Nephron (organoid): ENCODE measurements around the gene HOMER2.

Source experiments
- H3K27ac Mint-ChIP-seq, 3 experiments: 2 replicates each; pipeline ENCODE4 v1.8.0; 2020; ENCODE audit warnings: mixed read lengths in 3 of 3, mild to moderate bottlenecking in 2 of 3, moderate library complexity in 1 of 3
- H3K27me3 Mint-ChIP-seq: 2 replicates; pipeline ENCODE4 v1.8.0; 2021; ENCODE audit warnings: low read depth, mild to moderate bottlenecking, moderate library complexity, mixed read lengths
- H3K36me3 Mint-ChIP-seq: 2 replicates; pipeline ENCODE4 v1.8.0; 2020; ENCODE audit warnings: low read depth, mixed read lengths
- H3K4me1 Mint-ChIP-seq: 2 replicates; pipeline ENCODE4 v1.8.0; 2020; ENCODE audit warnings: mixed read lengths
- H3K4me3 Mint-ChIP-seq, 3 experiments: 2 replicates each; pipeline ENCODE4 v1.8.0; 2020; ENCODE audit warnings: mild to moderate bottlenecking in 3 of 3, mixed read lengths in 3 of 3, moderate library complexity in 2 of 3
- H3K9me3 Mint-ChIP-seq: 2 replicates; pipeline ENCODE4 v1.8.0; 2020; ENCODE audit warnings: mixed read lengths
- TF ChIP-seq, protein P1 (sequence below), 3 experiments: fragments of 200-600 bp; sonication (generic); IDR thresholded peaks; one replicate each; pipeline ENCODE4 v1.5.0; 2021; ENCODE audit warnings: antibody characterized with exemption in 3 of 3; ENCODE audit not compliant: unreplicated experiment in 3 of 3

Gene HOMER2

GRCh38 chr15:82934100-82934880, 18.2 kb downstream of the HOMER2 start:
- peaks cover 55% of the 10 kb centered on the region for H3K4me1 Mint-ChIP-seq
- no peaks in the 10 kb centered on the region for H3K36me3 Mint-ChIP-seq
- no peaks in the 10 kb centered on the region for H3K9me3 Mint-ChIP-seq
- H3K27ac Mint-ChIP-seq = no peak overlapping the region
- peaks cover 3% of the 10 kb centered on the region for H3K27me3 Mint-ChIP-seq
- H3K4me3 Mint-ChIP-seq = no peak overlapping the region
- TF ChIP-seq, protein P1, sequence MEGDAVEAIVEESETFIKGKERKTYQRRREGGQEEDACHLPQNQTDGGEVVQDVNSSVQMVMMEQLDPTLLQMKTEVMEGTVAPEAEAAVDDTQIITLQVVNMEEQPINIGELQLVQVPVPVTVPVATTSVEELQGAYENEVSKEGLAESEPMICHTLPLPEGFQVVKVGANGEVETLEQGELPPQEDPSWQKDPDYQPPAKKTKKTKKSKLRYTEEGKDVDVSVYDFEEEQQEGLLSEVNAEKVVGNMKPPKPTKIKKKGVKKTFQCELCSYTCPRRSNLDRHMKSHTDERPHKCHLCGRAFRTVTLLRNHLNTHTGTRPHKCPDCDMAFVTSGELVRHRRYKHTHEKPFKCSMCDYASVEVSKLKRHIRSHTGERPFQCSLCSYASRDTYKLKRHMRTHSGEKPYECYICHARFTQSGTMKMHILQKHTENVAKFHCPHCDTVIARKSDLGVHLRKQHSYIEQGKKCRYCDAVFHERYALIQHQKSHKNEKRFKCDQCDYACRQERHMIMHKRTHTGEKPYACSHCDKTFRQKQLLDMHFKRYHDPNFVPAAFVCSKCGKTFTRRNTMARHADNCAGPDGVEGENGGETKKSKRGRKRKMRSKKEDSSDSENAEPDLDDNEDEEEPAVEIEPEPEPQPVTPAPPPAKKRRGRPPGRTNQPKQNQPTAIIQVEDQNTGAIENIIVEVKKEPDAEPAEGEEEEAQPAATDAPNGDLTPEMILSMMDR (IDR thresholded peaks at IDR 0.05; ENCODE audit: unreplicated experiment in 3 of 3) = no peak

GRCh38 chr15:82933576-82933975, 18.9 kb downstream of the HOMER2 start:
- Mint-ChIP-seq H3K27ac (peak overlapping the region in 1 of 3 experiments; percentile 39), H3K36me3 (no peaks in the 10 kb centered on the region), H3K27me3 (peaks cover 3% of the 10 kb centered on the region), H3K4me3 (no peak overlapping the region), H3K4me1 (peaks cover 58% of the 10 kb centered on the region), H3K9me3 (no peaks in the 10 kb centered on the region)
- TF ChIP-seq, protein P1 (IDR thresholded peaks at IDR 0.05; ENCODE audit: unreplicated experiment in 3 of 3) = no peak

- Mint-ChIP-seq H3K9me3 (no peaks in the 10 kb centered on the region), H3K27ac (no peak overlapping the region), H3K4me3 (no peak overlapping the region), H3K27me3 (peaks cover 3% of the 10 kb centered on the region), H3K36me3 (no peaks in the 10 kb centered on the region), H3K4me1 (peaks cover 47% of the 10 kb centered on the region)
- TF ChIP-seq, protein P1 (IDR thresholded peaks at IDR 0.05; ENCODE audit: unreplicated experiment in 3 of 3) = no peak
These were observed 21.3 kb downstream of the HOMER2 start for GRCh38 chr15:82931221-82931620.

GRCh38 chr15:82930461-82930860, 22.1 kb downstream of the HOMER2 start:
- Mint-ChIP-seq H3K27me3 (peaks cover 3% of the 10 kb centered on the region), H3K4me3 (no peak overlapping the region), H3K4me1 (peaks cover 44% of the 10 kb centered on the region), H3K27ac (no peak overlapping the region), H3K36me3 (no peaks in the 10 kb centered on the region), H3K9me3 (no peaks in the 10 kb centered on the region)
- TF ChIP-seq, protein P1 (IDR thresholded peaks at IDR 0.05; ENCODE audit: unreplicated experiment in 3 of 3) = no peak

DNA sequence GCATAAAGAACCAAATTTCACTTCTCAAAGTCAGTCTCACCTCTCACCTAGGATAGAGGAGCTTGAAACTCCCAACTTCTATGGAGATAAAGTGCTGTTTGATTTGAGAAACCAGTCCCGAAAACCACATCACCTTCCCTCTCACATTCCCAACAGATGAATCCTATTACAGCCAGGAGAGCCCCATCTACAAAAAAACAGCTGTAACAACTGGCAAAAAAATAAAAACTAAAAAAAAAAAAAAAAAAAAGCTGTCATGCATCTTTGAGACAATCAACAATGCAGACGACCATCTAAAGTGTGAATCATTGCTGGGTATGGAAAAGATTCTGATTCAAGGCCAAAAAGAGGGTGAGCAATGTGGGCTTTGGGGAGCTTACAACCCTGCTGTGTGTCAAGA, 23.8 kb downstream of the HOMER2 start:
- H3K4me1 Mint-ChIP-seq = peaks cover 36% of the 10 kb centered on the region
- no peaks in the 10 kb centered on the region for H3K36me3 Mint-ChIP-seq
- no peak overlapping the region for H3K27ac Mint-ChIP-seq
- H3K4me3 Mint-ChIP-seq = no peak overlapping the region
- TF ChIP-seq, protein P1 (IDR thresholded peaks at IDR 0.05; ENCODE audit: unreplicated experiment in 3 of 3) = no peak
- no peaks in the 10 kb centered on the region for H3K27me3 Mint-ChIP-seq
- no peaks in the 10 kb centered on the region for H3K9me3 Mint-ChIP-seq

DNA sequence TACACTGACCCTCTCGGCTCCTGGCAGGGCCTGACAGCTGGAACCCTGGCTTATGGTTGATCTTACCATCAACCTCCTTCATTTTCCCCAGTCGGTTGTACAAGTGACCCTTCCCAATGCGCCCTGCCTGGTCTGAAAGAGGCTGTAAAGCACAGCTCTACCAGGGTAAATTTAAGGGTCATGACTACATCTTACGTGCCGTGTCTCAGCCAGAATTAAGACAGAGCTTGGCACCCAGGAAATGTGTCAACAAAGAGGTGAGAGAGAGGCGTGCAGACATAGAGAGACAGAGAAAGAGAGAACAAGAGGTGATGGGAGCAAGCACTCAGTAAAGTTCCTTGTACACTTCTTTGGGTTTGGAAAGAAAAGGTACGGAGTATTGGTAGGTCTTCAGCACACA, 28.8 kb downstream of the HOMER2 start:
- Mint-ChIP-seq H3K36me3 (no peaks in the 10 kb centered on the region), H3K27ac (no peak overlapping the region), H3K9me3 (no peaks in the 10 kb centered on the region), H3K4me3 (no peak overlapping the region), H3K27me3 (no peaks in the 10 kb centered on the region), H3K4me1 (peaks cover 48% of the 10 kb centered on the region)
- TF ChIP-seq, protein P1 (IDR thresholded peaks at IDR 0.05; ENCODE audit: unreplicated experiment in 3 of 3) = no peak
